T-helper 22 cell (primary cell): ENCODE measurements around the gene KCNS1.

Experiments
- DNase-seq: peaks from one replicate; pipeline ENCODE4 v3.0.0-alpha.2; 2020; ENCODE audit warnings: low read depth

The KCNS1 gene

DNA sequence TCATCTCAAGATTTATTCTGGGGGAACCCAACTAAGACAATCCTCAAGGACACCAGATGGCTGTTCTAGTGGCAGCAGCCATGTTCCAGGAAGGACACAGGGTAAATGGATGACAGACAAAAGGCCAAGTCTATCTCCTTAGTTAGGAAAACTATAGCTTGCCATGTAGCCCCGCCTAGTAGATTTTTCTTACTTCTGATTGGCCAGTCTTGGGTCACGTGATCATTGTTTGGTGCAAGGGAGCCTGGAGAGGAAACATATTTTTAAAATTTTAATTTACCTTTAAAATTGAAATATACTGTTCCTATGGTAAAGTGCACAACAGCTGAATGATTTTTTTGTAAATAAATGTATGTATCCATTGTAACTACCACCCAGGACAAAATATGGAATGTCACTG is 4.4 kb upstream of the KCNS1 start:
- DNase-seq, result no peak

- DNase-seq, result no peak
These were observed 3.9 kb upstream of the KCNS1 start for GRCh38 chr20:45104786-45105185.

- DNase-seq, result no peak
These were observed 2.1 kb upstream of the KCNS1 start for GRCh38 chr20:45103072-45103471.

DNA sequence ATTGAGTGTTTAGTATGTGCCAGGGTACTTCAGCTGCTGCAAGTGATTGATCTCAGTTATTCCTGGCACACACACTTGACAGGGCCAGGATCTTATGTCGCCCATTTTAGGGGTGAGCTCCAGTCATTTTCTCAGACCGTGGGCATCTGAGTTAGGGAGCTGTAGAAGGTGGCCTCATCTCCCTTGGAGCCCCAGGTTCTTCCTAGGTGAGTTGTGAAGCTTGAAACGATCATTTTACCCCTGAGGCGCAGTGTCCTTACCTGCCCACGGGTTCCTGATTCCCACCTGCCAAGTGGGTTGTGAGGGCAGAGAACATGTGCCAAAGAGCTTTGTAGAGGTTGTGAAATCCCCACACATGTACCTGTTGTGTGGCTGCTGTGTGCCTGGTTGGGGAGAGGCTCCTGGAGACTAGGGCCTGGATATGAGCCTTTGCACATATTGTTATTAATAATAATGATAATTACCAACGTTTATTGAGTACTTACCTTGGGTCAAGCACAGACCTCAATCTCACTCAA is 465 bp upstream of the KCNS1 start:
- no peak for DNase-seq

DNA sequence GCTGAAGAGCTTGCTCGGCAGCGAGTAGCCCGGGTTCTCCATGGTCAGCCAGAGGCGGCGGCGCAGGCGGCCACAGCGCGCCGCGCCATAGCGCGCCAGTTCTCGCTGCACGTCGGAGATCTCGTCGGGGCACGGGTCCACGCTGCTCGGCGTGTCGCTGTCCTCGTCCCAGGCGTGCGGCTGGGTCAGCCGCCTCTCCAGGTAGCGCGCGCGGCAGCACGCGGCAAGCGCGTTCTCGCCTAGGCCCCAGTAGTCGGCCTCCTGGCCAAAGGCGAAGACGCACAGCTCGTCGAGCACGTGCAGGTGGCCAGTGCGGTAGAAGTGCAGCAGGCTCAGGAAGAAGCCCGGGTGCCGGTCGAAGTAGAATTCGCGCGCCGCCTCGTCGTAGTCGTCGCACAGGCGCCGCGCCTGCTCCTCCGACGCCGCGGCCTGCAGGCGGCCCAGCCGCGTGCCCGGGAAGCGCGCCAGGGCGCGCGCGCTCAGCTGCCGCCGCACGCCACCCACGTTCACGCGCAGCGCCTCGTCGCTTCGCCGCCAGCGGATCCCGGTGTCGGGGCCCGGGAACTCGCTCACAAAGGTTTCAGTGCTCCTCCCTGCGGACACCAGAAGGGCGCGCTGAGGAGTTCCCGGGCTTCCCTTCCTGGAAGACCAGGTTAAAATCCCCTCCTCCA is 2.7 kb downstream of the KCNS1 start:
- no peak for DNase-seq

- no peak for DNase-seq
These were observed 3.3 kb downstream of the KCNS1 start for GRCh38 chr20:45097485-45098102.

GRCh38 chr20:45096781-45097180 is 4.1 kb downstream of the KCNS1 start:
- no peak for DNase-seq

DNA sequence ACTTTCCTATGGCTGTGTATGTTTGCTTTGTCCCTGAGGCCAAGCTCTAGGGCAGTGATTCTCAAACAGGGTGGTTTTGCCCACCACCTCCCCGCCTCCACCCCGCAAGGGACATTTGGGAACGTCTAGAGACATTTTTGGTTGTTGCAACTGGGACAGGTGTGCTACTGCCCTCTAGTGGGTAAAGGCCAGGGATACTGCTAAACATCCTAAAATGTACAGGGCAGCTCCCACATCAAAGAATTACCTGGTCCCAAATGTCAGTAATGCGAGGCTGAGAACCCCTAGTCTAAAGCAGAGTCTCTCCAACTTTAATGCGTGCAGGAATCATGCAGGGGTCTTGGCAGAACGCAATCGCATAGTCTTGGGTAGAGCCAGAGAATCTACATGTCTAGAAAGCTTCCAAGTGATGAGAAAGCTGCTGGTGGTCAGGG is 5.1 kb downstream of the KCNS1 start:
- peak; percentile 11 for DNase-seq

DNA sequence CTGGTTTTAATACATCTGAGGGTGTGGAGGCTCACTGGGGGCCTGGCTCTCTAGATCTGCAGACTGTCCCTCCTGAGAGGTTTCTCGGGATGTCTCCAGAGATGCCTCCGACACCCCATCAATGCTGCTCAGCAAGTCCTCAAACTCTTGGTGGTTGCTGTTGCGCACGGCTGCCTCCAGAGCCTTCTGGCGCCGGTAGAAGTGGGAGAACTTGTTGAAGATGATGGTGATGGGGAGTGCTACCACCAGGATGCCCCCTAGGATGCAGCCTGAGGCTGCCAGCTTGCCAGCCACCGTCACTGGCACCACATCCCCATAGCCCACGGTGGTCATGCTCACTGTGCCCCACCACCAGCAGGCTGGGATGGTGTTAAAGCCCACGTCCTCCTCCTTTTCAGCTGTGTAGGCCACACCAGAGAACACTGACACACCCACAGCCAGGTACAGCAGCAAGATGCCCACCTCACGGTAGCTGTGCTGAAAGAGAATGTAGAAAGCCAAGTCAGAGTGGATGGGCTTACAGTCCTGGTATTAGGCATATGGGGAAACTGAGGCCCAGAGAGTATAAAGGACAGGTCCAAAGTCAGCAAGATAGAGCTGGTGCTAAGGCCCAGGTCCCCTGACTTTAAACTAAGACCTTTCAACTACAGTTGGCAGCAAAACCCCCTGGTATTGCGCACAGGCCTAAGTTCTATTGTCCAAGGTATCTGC is 5.9 kb downstream of the KCNS1 start:
- DNase-seq, result no peak

GRCh38 chr20:45094201-45094600 is 6.7 kb downstream of the KCNS1 start:
- no peak for DNase-seq

GRCh38 chr20:45092898-45093297 is 8.0 kb downstream of the KCNS1 start:
- DNase-seq, result no peak

- no peak for DNase-seq
These were observed 9.6 kb downstream of the KCNS1 start for GRCh38 chr20:45091366-45091765.

DNA sequence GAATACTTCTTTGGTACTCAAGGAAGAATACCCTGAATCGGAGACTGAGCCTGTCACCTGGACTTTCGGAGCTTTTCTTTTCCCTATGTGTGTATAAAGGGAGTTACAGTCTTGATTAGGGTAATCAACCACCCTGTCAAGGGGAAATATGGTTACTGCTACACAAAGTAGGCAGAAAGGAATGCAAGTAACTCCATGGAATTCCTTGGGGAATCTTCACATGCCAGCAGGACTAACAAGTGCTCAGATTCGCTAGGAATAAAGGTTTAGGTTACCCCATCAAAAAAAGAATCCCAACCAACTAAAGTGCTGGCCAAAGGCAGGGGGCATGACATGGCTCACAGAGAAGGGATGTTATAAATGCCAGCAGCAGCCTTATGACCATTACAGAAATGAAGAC is 10.4 kb downstream of the KCNS1 start:
- no peak for DNase-seq

DNA sequence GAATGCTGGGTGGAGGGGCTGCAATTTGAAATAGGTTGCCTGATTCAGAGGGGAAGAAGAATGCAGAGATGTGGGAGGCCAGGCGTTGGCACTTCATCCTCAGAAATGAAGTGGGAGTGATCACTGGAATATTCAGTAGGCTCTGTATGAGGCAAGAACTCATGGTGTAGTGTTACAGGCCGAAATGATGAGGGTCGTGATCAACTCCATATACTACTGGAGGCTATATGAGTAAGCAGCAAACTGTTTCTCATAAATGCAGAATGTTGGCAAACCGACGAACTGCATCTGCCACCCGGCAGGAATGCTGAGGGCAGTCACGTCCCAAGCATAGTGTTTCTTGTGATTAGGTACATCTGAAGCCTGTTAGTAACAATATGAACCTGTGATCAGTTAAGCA is 12.7 kb downstream of the KCNS1 start:
- no peak for DNase-seq

DNA sequence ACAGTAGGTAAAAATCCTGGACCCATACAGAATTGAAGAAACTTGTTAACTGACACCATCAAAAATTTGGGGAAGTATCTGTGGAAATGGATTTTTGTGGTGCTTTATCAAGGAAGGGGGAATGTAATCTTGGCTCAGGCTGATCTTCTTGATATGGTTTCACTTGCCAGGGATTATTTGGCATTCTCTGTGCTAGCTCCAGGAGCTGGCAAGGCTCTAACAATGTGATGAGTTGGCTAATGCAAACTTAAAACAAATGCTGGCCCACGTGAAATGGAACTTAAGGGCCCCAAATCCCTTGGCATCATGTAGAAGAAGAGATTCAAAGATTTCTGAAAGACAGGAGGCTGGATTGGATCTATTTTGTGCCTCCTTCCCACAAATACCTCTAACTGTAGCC is 13.1 kb downstream of the KCNS1 start:
- no peak for DNase-seq

DNA sequence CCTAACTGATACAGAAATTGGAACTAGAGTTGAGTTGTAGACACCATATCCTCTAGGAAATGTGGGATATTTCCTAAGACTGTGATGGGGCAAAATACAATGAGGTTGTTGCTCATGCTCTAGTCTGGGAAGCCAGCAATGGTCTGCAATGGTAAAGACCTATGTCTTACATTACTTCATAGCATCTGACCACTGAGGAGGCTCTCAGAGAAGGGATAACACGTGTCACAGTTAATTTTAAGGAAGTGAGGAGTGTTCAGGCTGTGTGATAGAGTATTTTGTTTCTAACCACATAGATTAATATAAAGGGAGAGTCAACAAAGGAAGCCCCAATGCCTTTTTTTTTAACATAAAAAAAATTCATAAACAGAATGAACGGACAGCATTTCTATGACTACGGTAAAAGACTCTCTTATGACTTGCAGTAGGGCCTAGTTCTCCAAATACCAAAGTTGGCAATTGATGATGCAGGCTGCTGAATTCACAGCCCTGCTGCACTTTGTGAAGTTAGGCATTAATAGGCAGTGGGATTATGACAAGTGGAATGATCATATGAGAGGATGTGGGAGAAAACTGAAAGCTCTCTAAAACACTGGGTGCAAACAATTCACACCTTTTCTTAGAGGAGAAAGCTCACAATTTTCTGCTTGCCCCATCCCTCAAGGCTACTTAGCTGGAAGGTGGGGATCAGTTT is 13.7 kb downstream of the KCNS1 start:
- DNase-seq, result no peak

DNA sequence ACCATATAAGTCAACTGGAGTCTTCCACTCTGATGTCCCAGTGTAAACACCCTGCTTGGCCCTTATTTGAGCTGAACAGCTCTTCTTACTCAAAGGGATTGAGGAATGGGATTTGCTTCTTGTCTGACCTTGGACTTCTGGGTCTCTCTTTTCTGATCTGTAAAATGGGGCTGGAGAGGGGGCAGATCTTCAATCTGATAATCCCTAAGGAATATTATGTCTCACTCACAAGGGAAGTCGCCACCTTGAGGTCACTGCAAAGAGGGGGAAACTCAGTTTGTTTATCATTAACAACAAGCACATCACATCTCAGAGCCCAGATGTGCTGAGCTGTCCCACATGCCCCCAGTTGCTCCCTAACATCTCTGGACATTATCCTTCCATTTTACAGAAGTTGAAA is 15.1 kb downstream of the KCNS1 start:
- DNase-seq, result no peak

GRCh38 chr20:45085289-45085688 is 15.6 kb downstream of the KCNS1 start:
- DNase-seq, result no peak

DNA sequence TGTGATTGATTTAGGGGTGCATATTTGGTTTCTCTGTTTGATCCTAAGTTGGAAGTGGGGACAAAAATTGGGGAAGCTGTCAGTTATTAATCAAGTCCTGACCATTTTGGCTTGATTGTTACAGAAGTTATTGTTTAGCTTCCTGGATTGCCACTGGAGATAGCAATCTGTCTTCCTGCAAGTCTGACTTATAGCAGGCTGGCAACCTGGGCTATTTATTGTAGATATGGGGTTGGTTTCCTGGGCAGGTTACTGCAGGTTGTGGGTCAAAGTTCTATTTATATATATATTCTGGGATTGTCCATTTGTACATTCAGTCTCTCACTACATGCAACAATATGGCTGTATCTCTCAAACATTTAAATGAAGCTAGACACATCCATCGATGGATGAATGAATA is 17.8 kb downstream of the KCNS1 start:
- DNase-seq, result no peak

GRCh38 chr20:45082468-45082867 is 18.5 kb downstream of the KCNS1 start:
- no peak for DNase-seq

GRCh38 chr20:45080867-45081624 is 19.9 kb downstream of the KCNS1 start:
- no peak for DNase-seq

DNA sequence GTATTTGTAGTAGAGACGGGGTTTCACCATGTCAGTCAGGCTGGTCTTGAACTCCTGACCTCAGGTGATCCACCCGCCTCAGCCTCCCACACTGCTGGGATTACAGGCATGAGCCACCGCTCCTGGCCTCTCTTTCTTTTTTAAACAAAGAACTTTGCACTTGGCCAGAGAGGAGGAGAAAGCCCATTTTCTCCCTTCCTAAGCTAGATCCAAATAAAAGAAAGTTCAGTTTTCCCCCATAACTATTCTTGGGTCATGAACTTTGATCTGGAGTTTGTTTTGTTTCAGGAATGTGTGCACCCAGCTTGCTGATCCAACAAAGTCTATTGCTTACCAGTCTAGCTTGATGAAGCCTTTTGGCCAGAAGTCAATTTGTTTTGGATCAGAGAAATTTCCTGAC is 23.4 kb downstream of the KCNS1 start:
- no peak for DNase-seq
